SK-N-SH treated with all-trans-retinoic acid at 6 μM for 48 hours (cell line): Measurements from ENCODE around the gene DNTTIP2.

Experiments
- ISL1 ChIP-seq: fragments of 250-450 bp; sonication (Bioruptor Pico); IDR thresholded peaks from 2 replicates; pipeline ENCODE4 v2.1.2; 2022; ENCODE audit warnings: mild to moderate bottlenecking, moderate library complexity
- PATZ1 ChIP-seq: fragments of 250-450 bp; sonication (Bioruptor Pico); IDR thresholded peaks from 2 replicates; pipeline ENCODE4 v1.8.0; 2020; ENCODE audit warnings: mild to moderate bottlenecking, moderate library complexity, borderline replicate concordance
- PPARA ChIP-seq: fragments of 250-450 bp; sonication (Bioruptor Pico); IDR thresholded peaks from 2 replicates; pipeline ENCODE4 v1.5.0; 2020; ENCODE audit warnings: mild to moderate bottlenecking, borderline replicate concordance
- RARB ChIP-seq: fragments of 250-450 bp; sonication (Bioruptor Pico); IDR thresholded peaks from 2 replicates; pipeline ENCODE4 v1.8.0; 2021; ENCODE audit warnings: mild to moderate bottlenecking, moderate library complexity
- SNAI2 ChIP-seq: fragments of 250-450 bp; sonication (Bioruptor Pico); IDR thresholded peaks from 2 replicates; pipeline ENCODE4 v1.5.0; 2020; ENCODE audit warnings: mild to moderate bottlenecking, moderate library complexity
- TCF4 ChIP-seq: fragments of 250-450 bp; sonication (Bioruptor Pico); IDR thresholded peaks from 2 replicates; pipeline ENCODE4 v1.8.0; 2021; ENCODE audit warnings: mild to moderate bottlenecking, moderate library complexity, borderline replicate concordance
- TOX ChIP-seq: fragments of 250-450 bp; sonication (Bioruptor Pico); IDR thresholded peaks from 2 replicates; pipeline ENCODE4 v1.8.0; 2021; ENCODE audit warnings: mild to moderate bottlenecking, moderate library complexity, borderline replicate concordance
- ZFP30 ChIP-seq: fragments of 450-650 bp; formaldehyde crosslinking; IDR thresholded peaks from 2 replicates; pipeline ENCODE4 v1.5.0; 2022; ENCODE audit warnings: mild to moderate bottlenecking, moderate library complexity
- ZNF8 ChIP-seq: fragments of 450-650 bp; formaldehyde crosslinking; IDR thresholded peaks from 2 replicates; pipeline ENCODE4 v1.5.0; 2020; ENCODE audit warnings: mild to moderate bottlenecking, moderate library complexity
- TF ChIP-seq, protein P1 (sequence below): fragments of 250-450 bp; sonication (Bioruptor Pico); IDR thresholded peaks from 2 replicates; pipeline ENCODE4 v1.5.1; 2021; ENCODE audit warnings: mild to moderate bottlenecking, moderate library complexity

GRCh38 chr1:93816970-93817678 is 61.9 kb downstream of the DNTTIP2 start:
- no peak; the same call in 1 of the 2 replicates for TF ChIP-seq TOX (CRISPR knock-in tag)
- no peak for TF ChIP-seq PPARA (CRISPR knock-in tag)
- TF ChIP-seq, protein P1, sequence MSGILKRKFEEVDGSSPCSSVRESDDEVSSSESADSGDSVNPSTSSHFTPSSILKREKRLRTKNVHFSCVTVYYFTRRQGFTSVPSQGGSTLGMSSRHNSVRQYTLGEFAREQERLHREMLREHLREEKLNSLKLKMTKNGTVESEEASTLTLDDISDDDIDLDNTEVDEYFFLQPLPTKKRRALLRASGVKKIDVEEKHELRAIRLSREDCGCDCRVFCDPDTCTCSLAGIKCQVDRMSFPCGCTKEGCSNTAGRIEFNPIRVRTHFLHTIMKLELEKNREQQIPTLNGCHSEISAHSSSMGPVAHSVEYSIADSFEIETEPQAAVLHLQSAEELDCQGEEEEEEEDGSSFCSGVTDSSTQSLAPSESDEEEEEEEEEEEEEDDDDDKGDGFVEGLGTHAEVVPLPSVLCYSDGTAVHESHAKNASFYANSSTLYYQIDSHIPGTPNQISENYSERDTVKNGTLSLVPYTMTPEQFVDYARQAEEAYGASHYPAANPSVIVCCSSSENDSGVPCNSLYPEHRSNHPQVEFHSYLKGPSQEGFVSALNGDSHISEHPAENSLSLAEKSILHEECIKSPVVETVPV, result 0 out of 2 replicates have a peak, but pooled peaks have one; percentile 33
- peak; percentile 95 for TF ChIP-seq TCF4 (CRISPR knock-in tag)
- peak; percentile 15; the same call in 1 of the 2 replicates for TF ChIP-seq PATZ1 (CRISPR knock-in tag)
- TF ChIP-seq ZFP30, result no peak; the same call in 1 of the 2 replicates
- no peak for TF ChIP-seq RARB (CRISPR knock-in tag)
- TF ChIP-seq ISL1 (CRISPR knock-in tag), result peak; percentile 65
- peak; percentile 17; the same call in 1 of the 2 replicates for TF ChIP-seq ZNF8 (CRISPR knock-in tag)
- no peak for TF ChIP-seq SNAI2 (CRISPR knock-in tag)
